HEK293T (cell line): Measurements from ENCODE around the gene VASH1.

Experiments
- CTCF ChIA-PET: fragments of 350-600 bp; formaldehyde crosslinking; extraction: SDS; loops from one replicate; lab custom pipeline; 2021; ENCODE audit warnings: antibody characterized with exemption, inconsistent platforms; lab: Yijun Ruan, JAX
- POLR2A ChIA-PET: fragments of 350-600 bp; formaldehyde crosslinking; extraction: SDS; loops from one replicate; lab custom pipeline; 2020; ENCODE audit warnings: antibody characterized with exemption, inconsistent platforms; lab: Yijun Ruan, JAX
- DNase-seq: peaks from one replicate; pipeline ENCODE4 v3.0.0; 2012; ENCODE audit warnings: mixed read lengths; ENCODE audit errors: extremely low spot score
- ARNT ChIP-seq: fragments of 450-650 bp; IDR thresholded peaks from 2 replicates; pipeline ENCODE4 v1.6.1; 2017; ENCODE audit warnings: mild to moderate bottlenecking
- BHLHE40 ChIP-seq: fragments of 450-650 bp; IDR thresholded peaks from 2 replicates; pipeline ENCODE4 v1.6.1; 2016; ENCODE audit warnings: mild to moderate bottlenecking, moderate library complexity, borderline replicate concordance
- CTBP1 ChIP-seq: fragments of 450-650 bp; IDR thresholded peaks from 2 replicates; pipeline ENCODE4 v1.6.1; 2016; ENCODE audit warnings: borderline replicate concordance
- ELF4 ChIP-seq: fragments of 450-650 bp; IDR thresholded peaks from 2 replicates; pipeline ENCODE4 v1.6.1; 2017; ENCODE audit warnings: antibody characterized with exemption
- FOXA1 ChIP-seq: fragments of 450-650 bp; IDR thresholded peaks from 2 replicates; pipeline ENCODE4 v1.6.1; 2016; ENCODE audit warnings: mild to moderate bottlenecking
- FOXK2 ChIP-seq: fragments of 450-650 bp; IDR thresholded peaks from 2 replicates; pipeline ENCODE4 v1.6.1; 2016; ENCODE audit warnings: mild to moderate bottlenecking
- FOXM1 ChIP-seq: fragments of 450-650 bp; IDR thresholded peaks from 2 replicates; pipeline ENCODE4 v1.6.1; 2017; ENCODE audit warnings: mild to moderate bottlenecking, borderline replicate concordance
- HDGF ChIP-seq: fragments of 450-650 bp; IDR thresholded peaks from 2 replicates; pipeline ENCODE4 v1.6.1; 2017; ENCODE audit warnings: antibody characterized with exemption, borderline replicate concordance
- L3MBTL2 ChIP-seq: fragments of 450-650 bp; conservative IDR thresholded peaks from 2 replicates; pipeline ENCODE4 v1.6.1; 2016; ENCODE audit warnings: mild to moderate bottlenecking
- LEF1 ChIP-seq: fragments of 450-650 bp; IDR thresholded peaks from 2 replicates; pipeline ENCODE4 v1.6.1; 2017; ENCODE audit warnings: mild to moderate bottlenecking, borderline replicate concordance
- NFRKB ChIP-seq: fragments of 450-650 bp; IDR thresholded peaks from 2 replicates; pipeline ENCODE4 v1.6.1; 2016; ENCODE audit warnings: mild to moderate bottlenecking, moderate library complexity
- PKNOX1 ChIP-seq: fragments of 450-650 bp; IDR thresholded peaks from 2 replicates; pipeline ENCODE4 v1.6.1; 2016
- SP1 ChIP-seq: fragments of 450-650 bp; IDR thresholded peaks from 2 replicates; pipeline ENCODE4 v1.6.1; 2017
- SUZ12 ChIP-seq: fragments of 450-650 bp; IDR thresholded peaks from 2 replicates; pipeline ENCODE4 v1.6.1; 2016; ENCODE audit warnings: mild to moderate bottlenecking
- TARDBP ChIP-seq: fragments of 450-650 bp; IDR thresholded peaks from 2 replicates; pipeline ENCODE4 v1.6.1; 2016
- ZNF384 ChIP-seq: fragments of 450-650 bp; IDR thresholded peaks from 2 replicates; pipeline ENCODE4 v1.6.1; 2016

The VASH1 gene

GRCh38 chr14:76782115-76782884 is 21.0 kb downstream of the VASH1 start:
- POLR2A ChIA-PET: no interaction called here
- CTCF ChIA-PET: no interaction called here
- TF ChIP-seq SP1: no peak
- no peak for TF ChIP-seq SUZ12
- TF ChIP-seq PKNOX1: no peak
- no peak for TF ChIP-seq TARDBP
- no peak for DNase-seq

- TF ChIP-seq HDGF: no peak
- TF ChIP-seq FOXM1: no peak
- TF ChIP-seq NFRKB: no peak
- no peak for TF ChIP-seq SP1
- no peak for TF ChIP-seq PKNOX1
- no peak for TF ChIP-seq FOXA1
- no peak for TF ChIP-seq BHLHE40
- no peak for TF ChIP-seq FOXK2
- no peak for TF ChIP-seq CTBP1
- TF ChIP-seq L3MBTL2: no peak
- POLR2A ChIA-PET: no interaction called here
- no peak for DNase-seq
- CTCF ChIA-PET: interaction anchor here (5.7 kb wide), 1 partner anchor 74 kb away, joined by 69 read pairs; no protein-coding TSS in a partner anchor
Observed at GRCh38 chr14:76782885-76783566, 21.8 kb downstream of the VASH1 start.

GRCh38 chr14:76784266-76784874 is 23.1 kb downstream of the VASH1 start:
- ChIA-PET CTCF (interaction anchor here (0.5 to 5.7 kb wide), 15 partner anchors 8 to 1347 kb away, joined by 3 to 69 read pairs (median 4); no protein-coding TSS in a partner anchor), POLR2A (interaction anchor here (1.0 to 1.5 kb wide), 3 partner anchors 28 to 83 kb away, joined by 3 to 5 read pairs (median 4); no protein-coding TSS in a partner anchor)
- TF ChIP-seq NFRKB: no peak
- no peak for TF ChIP-seq CTBP1
- TF ChIP-seq LEF1: no peak
- no peak for TF ChIP-seq SUZ12
- TF ChIP-seq FOXK2: no peak
- no peak for TF ChIP-seq HDGF
- TF ChIP-seq ZNF384: no peak
- TF ChIP-seq BHLHE40: no peak
- no peak for TF ChIP-seq PKNOX1
- TF ChIP-seq FOXM1: no peak
- no peak for TF ChIP-seq ELF4
- TF ChIP-seq ARNT: no peak
- no peak for TF ChIP-seq SP1
- no peak for TF ChIP-seq TARDBP
- no peak for TF ChIP-seq FOXA1
- DNase-seq: no peak

- ChIA-PET POLR2A (interaction anchor here (1.0 to 1.5 kb wide), 3 partner anchors 27 to 83 kb away, joined by 3 to 5 read pairs (median 4); no protein-coding TSS in a partner anchor), CTCF (interaction anchor here (0.5 to 5.7 kb wide), 22 partner anchors 8 to 1347 kb away, joined by 3 to 69 read pairs (median 4); no protein-coding TSS in a partner anchor)
- DNase-seq: peak; percentile 92
- TF ChIP-seq LEF1 (no peak), SP1 (no peak), HDGF (0 out of 2 replicates have a peak, but pooled peaks have one; percentile 59), PKNOX1 (peak; percentile 66)
Observed at GRCh38 chr14:76784881-76785280, 23.6 kb downstream of the VASH1 start.

- TF ChIP-seq SUZ12 (no peak), FOXK2 (no peak), L3MBTL2 (no peak), FOXA1 (no peak), BHLHE40 (no peak), LEF1 (no peak), CTBP1 (no peak), TARDBP (no peak), ZNF384 (no peak), ELF4 (no peak), NFRKB (no peak), ARNT (no peak), FOXM1 (no peak), HDGF (no peak), SP1 (no peak)
- ChIA-PET POLR2A (interaction anchor here (1.1 to 1.9 kb wide), 2 partner anchors 10 to 25 kb away, joined by 3 to 5 read pairs; partner anchors contain the start of gene ANGEL1), CTCF (interaction anchor here (1.2 to 5.7 kb wide), 2 partner anchors 12 to 78 kb away, joined by 3 to 69 read pairs; no protein-coding TSS in a partner anchor)
- DNase-seq: no peak
Observed at GRCh38 chr14:76786601-76787000, 25.3 kb downstream of the VASH1 start.
